GM12878 (cell line): Measurements from ENCODE around the gene CABLES1. TPM values are rescaled to one million over a fixed set of nuclear protein-coding genes. Genes with fewer than 3 reads are reported as not detected.

Experiments
- ATAC-seq: fragments of 200-7000 bp; cut with Tn5 transposase; 3 replicates; pipeline ENCODE4 v1.9.1; 2020; ENCODE audit warnings: mild to moderate bottlenecking, moderate library complexity
- BruUV-seq: library from RNA; stranded (reverse); fragments of 400-500 nt; replicated peaks from 2 replicates; lab custom pipeline; 2021; lab: Mats Ljungman, UMichigan
- CTCF ChIA-PET: fragments of 300-600 bp; sonication (Branson Sonifier 250); formaldehyde crosslinking; extraction: SDS; loops from one replicate; lab custom pipeline; 2021; ENCODE audit warnings: inconsistent platforms; lab: Yijun Ruan, JAX
- POLR2A ChIA-PET: fragments of 350-600 bp; formaldehyde crosslinking; extraction: SDS; loops from one replicate; lab custom pipeline; 2021; ENCODE audit warnings: inconsistent platforms; lab: Charles Lee
- RAD21 ChIA-PET: fragments of 300-600 bp; sonication (Branson Sonifier 250); formaldehyde crosslinking; loops from one replicate; lab custom pipeline; 2023; ENCODE audit warnings: antibody characterized with exemption; ENCODE audit not compliant: unreplicated experiment; lab: Charles Lee
- SMC1A ChIA-PET: fragments of 300-600 bp; sonication (Branson Sonifier 250); formaldehyde crosslinking; loops from one replicate; lab custom pipeline; 2023; ENCODE audit not compliant: unreplicated experiment, uncharacterized antibody; lab: Charles Lee
- DNase-seq: peaks from one replicate; pipeline ENCODE4 v3.0.0-alpha.2; 2011; ENCODE audit warnings: low read depth, low spot score
- FAIRE-seq: peaks from 3 replicates; lab custom pipeline; 2011; peaks lifted over from hg19 to GRCh38; lab: Jason Lieb, UNC
- H2AFZ ChIP-seq: 2 replicates; pipeline ENCODE4 v1.6.0; 2011; ENCODE audit warnings: low read depth, low read length, control low read depth; ENCODE audit not compliant: control insufficient read depth
- H3K27ac ChIP-seq: 2 replicates; pipeline ENCODE4 v1.5.1; 2011; ENCODE audit warnings: control low read depth; ENCODE audit not compliant: control insufficient read depth, insufficient read depth
- H3K27me3 ChIP-seq, 2 experiments: replicated peaks in 1 of 2; 2 replicates each; pipeline versions ENCODE4 v1.6.0 to v1.6.1; 2011; ENCODE audit warnings: low read length in 1 of 2; ENCODE audit not compliant: control insufficient read depth in 2 of 2, insufficient read depth in 2 of 2
- H3K36me3 ChIP-seq, 2 experiments: 2 replicates each; pipeline ENCODE4 v1.5.1; 2011; ENCODE audit warnings: low read length in 1 of 2; ENCODE audit not compliant: control insufficient read depth in 2 of 2, insufficient read depth in 2 of 2
- H3K4me1 ChIP-seq: 2 replicates; pipeline ENCODE4 v1.6.1; 2011; ENCODE audit warnings: mild to moderate bottlenecking, low read length, moderate library complexity, mixed read lengths; ENCODE audit not compliant: control insufficient read depth, insufficient read depth
- H3K4me2 ChIP-seq: 2 replicates; pipeline ENCODE4 v1.6.0; 2011; ENCODE audit warnings: control low read depth; ENCODE audit not compliant: control insufficient read depth, insufficient read depth
- H3K4me3 ChIP-seq: fragments of 200-600 bp; sonication (generic); 2 replicates; pipeline ENCODE4 v1.5.1; 2016
- H3K79me2 ChIP-seq: 2 replicates; pipeline ENCODE4 v1.6.0; 2011; ENCODE audit warnings: low read length; ENCODE audit not compliant: control insufficient read depth, insufficient read depth
- H3K9ac ChIP-seq: 2 replicates; pipeline ENCODE4 v1.8.0; 2011; ENCODE audit warnings: low read length, control low read depth, mixed read lengths; ENCODE audit not compliant: control insufficient read depth, insufficient read depth
- H3K9me3 ChIP-seq: replicated peaks from 3 replicates; pipeline ENCODE4 v1.5.1; 2011; ENCODE audit warnings: mild to moderate bottlenecking, low read length; ENCODE audit not compliant: control insufficient read depth, insufficient read depth
- H4K20me1 ChIP-seq: 2 replicates; pipeline ENCODE4 v1.6.0; 2011; ENCODE audit not compliant: control insufficient read depth, insufficient read depth
- ASH2L ChIP-seq: fragments of 300-600, 200-600 bp; sonication (generic); IDR thresholded peaks from 2 replicates; pipeline ENCODE4 v1.6.1; 2017; ENCODE audit warnings: low read depth, mild to moderate bottlenecking, borderline replicate concordance
- CBX5 ChIP-seq: sonication (generic); IDR thresholded peaks from 2 replicates; pipeline ENCODE4 v1.6.1; 2016; ENCODE audit warnings: low read depth, moderate library complexity, mild to moderate bottlenecking, inconsistent platforms
- CHD1 ChIP-seq: IDR thresholded peaks from 2 replicates; pipeline ENCODE4 v1.6.1; 2012; ENCODE audit warnings: low read depth, low read length, improper control_type of control experiment
- CHD2 ChIP-seq: IDR thresholded peaks from 2 replicates; pipeline ENCODE4 v1.6.1; 2011; ENCODE audit warnings: low read depth, low read length, improper control_type of control experiment, borderline replicate concordance
- EGR1 ChIP-seq, 2 experiments: IDR thresholded peaks; 1 replicate in 1 of 2; 2 replicates in 1 of 2; pipeline ENCODE4 v1.6.1; 2011 to 2012; ENCODE audit warnings: low read depth in 2 of 2, low read length in 2 of 2, borderline replicate concordance in 1 of 2, mild to moderate bottlenecking in 1 of 2, moderate library complexity in 1 of 2
- EZH2 ChIP-seq: IDR thresholded peaks from 2 replicates; pipeline ENCODE4 v1.6.1; 2012; ENCODE audit warnings: low read depth, mild to moderate bottlenecking, control low read depth, inconsistent platforms, low read length, borderline replicate concordance; ENCODE audit not compliant: control insufficient read depth
- HDAC6 ChIP-seq: fragments of 200-600 bp; sonication (generic); IDR thresholded peaks from one replicate; pipeline ENCODE4 v1.8.0; 2017; ENCODE audit warnings: antibody characterized with exemption; ENCODE audit not compliant: unreplicated experiment
- IKZF1 ChIP-seq: fragments of 450-650 bp; conservative IDR thresholded peaks from 2 replicates; pipeline ENCODE4 v1.6.1; 2017; ENCODE audit warnings: antibody characterized with exemption, mild to moderate bottlenecking
- KLF5 ChIP-seq: fragments of 450-650 bp; IDR thresholded peaks from 2 replicates; pipeline ENCODE4 v1.6.1; 2014; ENCODE audit warnings: mild to moderate bottlenecking; ENCODE audit not compliant: partially characterized antibody
- RBBP5 ChIP-seq: fragments of 200-600 bp; sonication (generic); conservative IDR thresholded peaks from 2 replicates; pipeline ENCODE4 v1.6.1; 2016
- SKIL ChIP-seq: fragments of 450-650 bp; IDR thresholded peaks from 2 replicates; pipeline ENCODE4 v1.6.1; 2017; ENCODE audit warnings: mild to moderate bottlenecking, low read depth, inconsistent platforms; ENCODE audit not compliant: poor library complexity, severe bottlenecking
- SPI1 ChIP-seq: IDR thresholded peaks from 2 replicates; pipeline ENCODE4 v1.6.1; 2011; ENCODE audit warnings: low read depth, mild to moderate bottlenecking, low read length, moderate library complexity, borderline replicate concordance; ENCODE audit not compliant: insufficient read depth
- ZBTB11 ChIP-seq: fragments of 450-650 bp; formaldehyde crosslinking; IDR thresholded peaks from 2 replicates; pipeline ENCODE4 v1.5.0; 2022; ENCODE audit warnings: mild to moderate bottlenecking, missing genetic modification characterization
- WGBS: methylation state at CpG from one replicate; pipeline ENCODE4 v1.1.6; 2016; ENCODE audit warnings: low lambda C conversion rate; ENCODE audit not compliant: insufficient replicate concordance, insufficient coverage; ENCODE audit errors: missing lambda C conversion rate; 5-methylcytosine and 5-hydroxymethylcytosine counted together
- in situ Hi-C: fragments of 300-500 bp; cut with MboI; formaldehyde crosslinking; loops from 9 replicates; pipeline ENCODE4 v1.14.3; 2018; ENCODE audit warnings: mixed read lengths
- intact Hi-C: fragments of 100-400 bp; cut with micrococcal nuclease; formaldehyde crosslinking; loops from one replicate; pipeline ENCODE4 v1.14.2; 2022; ENCODE audit not compliant: unreplicated experiment
- polyA plus RNA-seq, 11 experiments: library from polyadenylated mRNA; depleted of rRNA in 4 of 11; unstranded in 6 of 11; stranded (reverse) in 5 of 11; fragments of >200 nt; fragmentation: Nextera tagmentation in 4 of 11; fragmentation: Illumina TruSeq in 1 of 11; extraction: Ambion mirVana in 4 of 11; extraction: Trizol in 1 of 11; gene quantifications; 1 replicate in 1 of 11; 2 replicates in 10 of 11; pipeline versions ENCODE4 v1.2.1 to v1.2.3, GENCODE V29; 2011 to 2016; ENCODE audit warnings: inconsistent platforms in 2 of 11, missing spikeins in 2 of 11, low read depth in 1 of 11
- total RNA-seq, 4 experiments: library from RNA; depleted of rRNA in 3 of 4; stranded (reverse); fragments of >200 nt in 3 of 4; fragmentation: Illumina TruSeq in 1 of 4; extraction: Trizol in 1 of 4; gene quantifications; 2 replicates each; pipeline versions ENCODE4 v1.2.1 to v1.2.3, GENCODE V29; 2013 to 2021
- TF ChIP-seq, protein P1 (sequence below): fragments of 450-650 bp; IDR thresholded peaks from 2 replicates; pipeline ENCODE4 v1.6.1; 2017; ENCODE audit warnings: mild to moderate bottlenecking

CABLES1 gene
- total and polyA plus RNA-seq, 10 of the 15 experiments (the other 5 are each of a cell fraction or from before 2014, with no cell fraction given) = 2.9 to 27.2 (median 8.2) TPM

DNA sequence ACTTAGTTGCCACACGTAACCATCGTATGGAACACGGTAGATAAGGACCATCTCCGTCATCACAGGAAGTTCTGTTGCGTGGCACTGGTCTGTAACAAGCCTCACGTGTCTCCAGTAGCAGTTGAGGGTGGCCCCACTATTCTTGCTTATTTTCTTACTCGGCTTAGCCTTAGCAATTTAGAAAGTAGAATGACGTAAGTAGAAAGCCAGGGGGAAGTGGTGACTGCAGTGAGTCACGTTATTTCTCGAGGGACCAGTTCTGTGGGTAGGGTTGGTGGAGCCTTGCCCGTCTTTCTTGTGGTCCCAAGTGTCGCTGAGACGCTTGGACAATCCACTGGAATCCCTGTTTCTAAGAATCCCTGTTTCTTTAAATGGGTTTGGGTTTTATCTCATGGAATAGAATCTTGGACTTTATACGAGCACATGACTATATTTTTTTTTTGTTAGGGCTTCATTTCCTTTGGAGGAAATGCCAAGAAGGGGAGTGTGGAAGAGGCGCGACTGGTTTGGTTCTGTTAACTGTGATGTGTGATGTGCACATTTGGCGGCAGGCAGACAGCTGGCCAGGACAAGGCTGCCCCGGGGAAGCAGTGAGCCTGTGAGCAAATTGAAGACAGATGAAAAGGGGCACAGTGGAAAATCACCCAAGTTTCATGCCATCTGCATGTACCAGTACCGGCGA lies 96.2 kb downstream of the CABLES1 start:
- CTCF ChIA-PET = interaction anchor here (0.9 to 1.0 kb wide), 2 partner anchors 11 to 274 kb away, joined by 3 to 6 read pairs; no protein-coding TSS in a partner anchor
- Histone ChIP-seq H3K79me2 (peaks cover 3% of the 10 kb centered on the region), H3K36me3 (peaks cover 0 to 3% of the 10 kb centered on the region in 2 experiments; a peak in 1 of 4 replicates), H3K4me3 (no peak overlapping the region), H3K27me3 (no peaks in the 10 kb centered on the region), H4K20me1 (no peaks in the 10 kb centered on the region), H3K4me1 (peaks cover 55% of the 10 kb centered on the region), H3K27ac (peak overlapping the region; percentile 95), H3K9me3 (no peaks in the 10 kb centered on the region; the same call in 2 of the 3 replicates), H3K9ac (peak overlapping the region; percentile 44), H2AFZ (no peak overlapping the region), H3K4me2 (peak overlapping the region; percentile 56)
- in situ Hi-C loops = no loop called here
- FAIRE-seq (peak; percentile 91), ATAC-seq (peak; percentile 81), DNase-seq (peak; percentile 99)
- intact Hi-C loops = loop anchor here (1.0 to 10.0 kb wide), 4 partner anchors 11 to 783 kb away; partner anchors contain the start of gene TTC39C
- POLR2A ChIA-PET = interaction anchor here (1.5 kb wide), 1 partner anchor 10 kb away, joined by 7 read pairs; no protein-coding TSS in a partner anchor
- WGBS = under 1% methylated on average over 20 of the region's 20 CpGs
- BruUV-seq = TSS peak; percentile 66
- SMC1A ChIA-PET = interaction anchor here (0.7 to 1.6 kb wide), 11 partner anchors 10 to 127 kb away, joined by 3 to 20 read pairs (median 3); no protein-coding TSS in a partner anchor
- RAD21 ChIA-PET = interaction anchor here (0.5 to 1.5 kb wide), 6 partner anchors 9 to 122 kb away, joined by 3 to 9 read pairs (median 4); no protein-coding TSS in a partner anchor
- TF ChIP-seq EZH2 (no peak), EGR1 (IDR thresholded peaks at IDR 0.05; ENCODE audit: borderline replicate concordance in 1 of 2, low read depth in 2 of 2, low read length in 2 of 2) (no peak; a peak in 1 of 3 replicates), RBBP5 (0 out of 2 replicates have a peak, but pooled peaks have one; percentile 14), KLF5 (peak; percentile 97), CHD2 (peak; percentile 95), CHD1 (no peak), HDAC6 (no peak), SKIL (peak; percentile 99), ZBTB11 (CRISPR knock-in tag) (no peak), SPI1 (peak; percentile 97), ASH2L (peak; percentile 30; the same call in 1 of the 2 replicates), CBX5 (peak; percentile 93), IKZF1 (peak; percentile 99)
- TF ChIP-seq, protein P1, sequence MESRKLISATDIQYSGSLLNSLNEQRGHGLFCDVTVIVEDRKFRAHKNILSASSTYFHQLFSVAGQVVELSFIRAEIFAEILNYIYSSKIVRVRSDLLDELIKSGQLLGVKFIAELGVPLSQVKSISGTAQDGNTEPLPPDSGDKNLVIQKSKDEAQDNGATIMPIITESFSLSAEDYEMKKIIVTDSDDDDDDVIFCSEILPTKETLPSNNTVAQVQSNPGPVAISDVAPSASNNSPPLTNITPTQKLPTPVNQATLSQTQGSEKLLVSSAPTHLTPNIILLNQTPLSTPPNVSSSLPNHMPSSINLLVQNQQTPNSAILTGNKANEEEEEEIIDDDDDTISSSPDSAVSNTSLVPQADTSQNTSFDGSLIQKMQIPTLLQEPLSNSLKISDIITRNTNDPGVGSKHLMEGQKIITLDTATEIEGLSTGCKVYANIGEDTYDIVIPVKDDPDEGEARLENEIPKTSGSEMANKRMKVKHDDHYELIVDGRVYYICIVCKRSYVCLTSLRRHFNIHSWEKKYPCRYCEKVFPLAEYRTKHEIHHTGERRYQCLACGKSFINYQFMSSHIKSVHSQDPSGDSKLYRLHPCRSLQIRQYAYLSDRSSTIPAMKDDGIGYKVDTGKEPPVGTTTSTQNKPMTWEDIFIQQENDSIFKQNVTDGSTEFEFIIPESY = no peak
